Mesendoderm (in vitro differentiated cells): ENCODE results near the gene PSMC3IP.

Experiments used
- DNase-seq: peaks from one replicate; pipeline ENCODE4 v3.0.0; 2013
- H2AK5ac ChIP-seq: 2 replicates; pipeline ENCODE4 v1.6.1; 2013; ENCODE audit warnings: low read length, inconsistent platforms
- H2BK120ac ChIP-seq: 2 replicates; pipeline ENCODE4 v1.6.1; 2013; ENCODE audit warnings: low read depth, mild to moderate bottlenecking, low read length, moderate library complexity, mixed read lengths
- H2BK15ac ChIP-seq: replicated peaks from 2 replicates; pipeline ENCODE4 v1.6.1; 2013; ENCODE audit warnings: low read depth, mild to moderate bottlenecking, moderate library complexity
- H2BK5ac ChIP-seq: 2 replicates; pipeline ENCODE4 v1.6.1; 2013; ENCODE audit warnings: low read length, inconsistent platforms
- H3K18ac ChIP-seq: 2 replicates; pipeline ENCODE4 v1.6.1; 2013; ENCODE audit warnings: mild to moderate bottlenecking, low read length, mixed read lengths
- H3K23ac ChIP-seq: one replicate; pipeline ENCODE4 v1.6.1; 2013; ENCODE audit warnings: low read length
- H3K27ac ChIP-seq: 2 replicates; pipeline ENCODE4 v1.5.1; 2013; ENCODE audit warnings: low read depth, mild to moderate bottlenecking, inconsistent platforms, low read length, moderate library complexity
- H3K27me3 ChIP-seq: 2 replicates; pipeline ENCODE4 v1.6.1; 2013; ENCODE audit warnings: low read length, control low read depth, mild to moderate bottlenecking, inconsistent platforms; ENCODE audit not compliant: insufficient read depth, poor library complexity
- H3K36me3 ChIP-seq: 2 replicates; pipeline ENCODE4 v1.6.1; 2013; ENCODE audit warnings: low read length, inconsistent platforms; ENCODE audit not compliant: control insufficient read depth, insufficient read depth
- H3K4ac ChIP-seq: one replicate; pipeline ENCODE4 v1.6.1; 2013; ENCODE audit warnings: low read depth, mild to moderate bottlenecking, low read length, moderate library complexity
- H3K4me1 ChIP-seq: 2 replicates; pipeline ENCODE4 v1.6.1; 2013; ENCODE audit warnings: low read depth, low read length, inconsistent platforms; ENCODE audit not compliant: control insufficient read depth
- H3K4me2 ChIP-seq: 2 replicates; pipeline ENCODE4 v1.6.1; 2013; ENCODE audit warnings: low read length
- H3K4me3 ChIP-seq: 2 replicates; pipeline ENCODE4 v1.5.1; 2013; ENCODE audit warnings: mild to moderate bottlenecking, low read length
- H3K56ac ChIP-seq: one replicate; pipeline ENCODE4 v1.6.1; 2013; ENCODE audit warnings: low read length
- H3K79me1 ChIP-seq: 2 replicates; pipeline ENCODE4 v1.6.1; 2013; ENCODE audit warnings: low read length, inconsistent platforms
- H3K79me2 ChIP-seq: 2 replicates; pipeline ENCODE4 v1.6.1; 2013; ENCODE audit warnings: mild to moderate bottlenecking, low read length; ENCODE audit not compliant: control insufficient read depth, insufficient read depth
- H3K9ac ChIP-seq: 2 replicates; pipeline ENCODE4 v1.6.1; 2013; ENCODE audit warnings: low read length, inconsistent platforms
- H4K5ac ChIP-seq: one replicate; pipeline ENCODE4 v1.6.1; 2013; ENCODE audit warnings: low read length
- H4K8ac ChIP-seq: one replicate; pipeline ENCODE4 v1.6.1; 2013; ENCODE audit warnings: low read depth, mild to moderate bottlenecking, control low read depth, low read length, moderate library complexity
- WGBS: extraction: QIAGEN DNeasy Blood & Tissue Kit; methylation state at CpG from one replicate; pipeline ENCODE4 v1.1.7; 2013; ENCODE audit warnings: low lambda C conversion rate, missing lambda C conversion rate; ENCODE audit not compliant: insufficient coverage; ENCODE audit errors: extremely low coverage; 5-methylcytosine and 5-hydroxymethylcytosine counted together

Gene PSMC3IP

GRCh38 chr17:42608305-42609181, 31.0 kb upstream of the PSMC3IP start:
- Histone ChIP-seq H2BK5ac (peak overlapping the region; percentile 45), H3K9ac (peak overlapping the region; percentile 99), H2BK120ac (no peak overlapping the region), H2AK5ac (no peak overlapping the region), H3K79me1 (peaks cover 20% of the 10 kb centered on the region), H3K4me2 (peak overlapping the region; percentile 93), H3K36me3 (peaks cover 10% of the 10 kb centered on the region), H3K27me3 (no peaks in the 10 kb centered on the region), H2BK15ac (no peak overlapping the region), H4K8ac (no peak overlapping the region), H3K27ac (peak overlapping the region; percentile 60), H3K4me1 (peaks cover 2% of the 10 kb centered on the region), H3K18ac (peak overlapping the region; percentile 45), H3K4me3 (peak overlapping the region; percentile 99), H4K5ac (no peak overlapping the region), H3K23ac (peak overlapping the region; percentile 94), H3K4ac (peak overlapping the region; percentile 63), H3K79me2 (peaks cover 24% of the 10 kb centered on the region), H3K56ac (peak overlapping the region; percentile 99)
- WGBS, result no CpG with 5 or more reads among the region's 30 CpGs
- no peak for DNase-seq

GRCh38 chr17:42607769-42608168, 30.2 kb upstream of the PSMC3IP start:
- Histone ChIP-seq H3K79me2 (peaks cover 24% of the 10 kb centered on the region), H3K23ac (no peak overlapping the region), H2BK5ac (no peak overlapping the region), H3K9ac (peak overlapping the region; percentile 99), H3K4me2 (no peak overlapping the region), H3K18ac (no peak overlapping the region), H2BK120ac (no peak overlapping the region), H4K8ac (no peak overlapping the region), H2AK5ac (no peak overlapping the region), H3K36me3 (peaks cover 8% of the 10 kb centered on the region), H3K27me3 (no peaks in the 10 kb centered on the region), H3K4ac (no peak overlapping the region), H2BK15ac (no peak overlapping the region), H3K56ac (no peak overlapping the region), H3K27ac (no peak overlapping the region), H3K4me3 (no peak overlapping the region), H3K4me1 (peaks cover 2% of the 10 kb centered on the region), H4K5ac (no peak overlapping the region), H3K79me1 (peaks cover 22% of the 10 kb centered on the region)
- WGBS, result no CpG with 5 or more reads among the region's 3 CpGs
- DNase-seq, result no peak

GRCh38 chr17:42603318-42603717, 25.8 kb upstream of the PSMC3IP start:
- no peaks in the 10 kb centered on the region for H3K36me3 ChIP-seq
- H2BK5ac ChIP-seq, result no peak overlapping the region
- H3K4ac ChIP-seq, result no peak overlapping the region
- H3K27ac ChIP-seq, result no peak overlapping the region
- no peak overlapping the region for H2BK15ac ChIP-seq
- no peak overlapping the region for H3K18ac ChIP-seq
- WGBS, result no CpG with 5 or more reads among the region's 7 CpGs
- no peak overlapping the region for H3K56ac ChIP-seq
- no peak overlapping the region for H3K4me3 ChIP-seq
- no peak for DNase-seq
- H3K9ac ChIP-seq, result no peak overlapping the region
- H4K5ac ChIP-seq, result no peak overlapping the region
- no peak overlapping the region for H3K4me2 ChIP-seq
- peaks cover 15% of the 10 kb centered on the region for H3K79me2 ChIP-seq
- H3K79me1 ChIP-seq, result peaks cover 19% of the 10 kb centered on the region
- H2BK120ac ChIP-seq, result no peak overlapping the region
- no peak overlapping the region for H2AK5ac ChIP-seq
- no peak overlapping the region for H3K23ac ChIP-seq
- H3K27me3 ChIP-seq, result no peaks in the 10 kb centered on the region
- no peak overlapping the region for H4K8ac ChIP-seq
- peaks cover 2% of the 10 kb centered on the region for H3K4me1 ChIP-seq

GRCh38 chr17:42598905-42599304, 21.4 kb upstream of the PSMC3IP start:
- Histone ChIP-seq H2BK120ac (no peak overlapping the region), H3K56ac (no peak overlapping the region), H4K8ac (no peak overlapping the region), H3K79me1 (peaks cover 7% of the 10 kb centered on the region), H3K36me3 (no peaks in the 10 kb centered on the region), H3K4me1 (no peaks in the 10 kb centered on the region), H4K5ac (no peak overlapping the region), H3K4ac (no peak overlapping the region), H3K79me2 (peaks cover 2% of the 10 kb centered on the region), H3K9ac (no peak overlapping the region), H3K27ac (no peak overlapping the region), H3K23ac (no peak overlapping the region), H3K4me2 (no peak overlapping the region), H2AK5ac (no peak overlapping the region), H3K18ac (no peak overlapping the region), H2BK15ac (no peak overlapping the region), H3K4me3 (no peak overlapping the region), H3K27me3 (no peaks in the 10 kb centered on the region), H2BK5ac (no peak overlapping the region)
- no peak for DNase-seq
- WGBS, result no CpG with 5 or more reads among the region's 2 CpGs

GRCh38 chr17:42596386-42596785, 18.9 kb upstream of the PSMC3IP start:
- H3K4ac ChIP-seq, result no peak overlapping the region
- DNase-seq, result no peak
- H3K9ac ChIP-seq, result no peak overlapping the region
- peaks cover 2% of the 10 kb centered on the region for H3K79me1 ChIP-seq
- H3K36me3 ChIP-seq, result no peaks in the 10 kb centered on the region
- no peaks in the 10 kb centered on the region for H3K4me1 ChIP-seq
- WGBS, result no CpG with 5 or more reads among the region's 3 CpGs
- H3K18ac ChIP-seq, result no peak overlapping the region
- H3K79me2 ChIP-seq, result no peaks in the 10 kb centered on the region
- H2BK15ac ChIP-seq, result no peak overlapping the region
- H3K27me3 ChIP-seq, result no peaks in the 10 kb centered on the region
- H3K4me3 ChIP-seq, result no peak overlapping the region
- H3K23ac ChIP-seq, result no peak overlapping the region
- H3K4me2 ChIP-seq, result no peak overlapping the region
- no peak overlapping the region for H4K5ac ChIP-seq
- H2BK5ac ChIP-seq, result no peak overlapping the region
- H4K8ac ChIP-seq, result no peak overlapping the region
- H3K56ac ChIP-seq, result no peak overlapping the region
- no peak overlapping the region for H2AK5ac ChIP-seq
- no peak overlapping the region for H2BK120ac ChIP-seq
- no peak overlapping the region for H3K27ac ChIP-seq
